ENCODE measurements around the gene UBA52. TPM values are rescaled to one million over a fixed set of nuclear protein-coding genes. Genes with fewer than 3 reads are reported as not detected.

The UBA52 gene
- total and polyA plus RNA-seq, 2 of the 8 experiments (the other 6 are each of a cell fraction or from before 2014, with no cell fraction given) = 1,340 to 5,409 TPM

DNA sequence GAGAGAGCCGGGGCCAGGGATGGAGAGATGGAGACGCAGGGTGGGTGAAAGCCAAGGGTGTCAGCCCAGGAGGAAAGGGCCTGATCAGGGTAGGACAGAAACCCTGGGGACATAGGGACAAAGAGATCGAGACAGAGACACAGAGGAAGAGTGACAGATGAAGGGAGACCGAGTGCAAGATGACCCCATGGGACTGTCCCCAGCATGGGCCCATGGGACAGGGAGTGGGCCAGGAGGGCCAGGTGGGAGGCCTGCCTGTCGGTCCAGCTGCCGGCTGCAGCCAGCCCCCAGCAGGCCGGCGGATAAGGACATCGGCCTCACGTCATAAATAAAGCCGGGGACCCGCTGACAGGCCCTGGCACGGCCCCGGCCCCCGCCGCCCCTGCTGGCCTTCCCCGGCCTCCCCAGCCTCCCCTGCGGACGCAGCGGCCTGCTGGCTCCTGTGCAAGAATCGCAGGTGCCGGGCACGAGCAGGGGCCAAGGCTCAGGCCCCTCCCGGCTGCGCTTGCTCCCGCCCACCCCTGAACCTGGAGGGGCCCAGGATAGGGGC, 23.2 kb downstream of the UBA52 start:
- Histone ChIP-seq H2BK12ac (ENCODE audit: low read depth, low read length) (peak overlapping the region; percentile 80; the same call in 1 of the 2 replicates), H3K23ac (ENCODE audit: insufficient read length) (no peak overlapping the region), H3K9me3 (ENCODE audit: insufficient read depth in 2 of 2, low read depth in 1 of 2, low read length in 1 of 2) (no peaks in the 10 kb centered on the region), H2BK5ac (ENCODE audit: low read depth, low read length) (peak overlapping the region; percentile 46; the same call in 1 of the 2 replicates), H3K18ac (ENCODE audit: extremely low read depth, low read length) (peak overlapping the region; percentile 95), H2AK5ac (ENCODE audit: low read depth, low read length) (0 out of 2 replicates have a peak overlapping the region, but pooled peaks have one; percentile 34), H3K56ac (replicated peaks; ENCODE audit: insufficient read length, low read depth, low read length) (no peak overlapping the region), H3K9ac (replicated peaks in 1 of 4; ENCODE audit: extremely low read depth in 1 of 4, low read depth in 3 of 4, low read length in 3 of 4) (no peak overlapping the region), H3K4me1 (replicated peaks in 1 of 4; ENCODE audit: control insufficient read depth in 3 of 4, insufficient read depth in 4 of 4, low read length in 3 of 4) (peaks cover 2 to 36% (median 27%) of the 10 kb centered on the region in 4 experiments), H3K4ac (replicated peaks; ENCODE audit: insufficient read length, low read depth, low read length) (no peak overlapping the region), H4K20me1 (replicated peaks in 1 of 2; ENCODE audit: control insufficient read depth in 1 of 2, insufficient read depth in 2 of 2, low read length in 2 of 2) (peaks cover 0 to 3% of the 10 kb centered on the region in 2 experiments), H3K23me2 (ENCODE audit: low read depth, low read length) (peaks cover 6% of the 10 kb centered on the region), H3K36me3 (ENCODE audit: control insufficient read depth in 2 of 4, insufficient read depth in 4 of 4, low read length in 3 of 4) (no peaks in the 10 kb centered on the region), H3K27ac (ENCODE audit: low read depth, low read length) (no peak overlapping the region), H3K4me3 (ENCODE audit: extremely low read depth in 1 of 4, insufficient read depth in 2 of 4, low read depth in 3 of 4, low read length in 4 of 4) (peak overlapping the region; percentile 11 to 66 (median 36); a peak in 5 of 8 replicates), H4K8ac (ENCODE audit: extremely low read depth, insufficient read depth, low read length) (no peak overlapping the region), H3K79me2 (ENCODE audit: control insufficient read depth in 1 of 2, insufficient read depth in 2 of 2, low read length in 2 of 2) (no peaks in the 10 kb centered on the region), H2BK20ac (ENCODE audit: low read length) (peak overlapping the region; percentile 51), H4K5ac (ENCODE audit: insufficient read length, low read depth, low read length) (no peak overlapping the region), H3K79me1 (ENCODE audit: low read depth, low read length) (no peaks in the 10 kb centered on the region), H3K4me2 (ENCODE audit: insufficient read depth in 1 of 2, low read depth in 2 of 2, low read length in 2 of 2) (peak overlapping the region; percentile 72 to 74), H3K14ac (ENCODE audit: insufficient read length) (no peak overlapping the region), H2BK15ac (ENCODE audit: low read length) (peak overlapping the region; percentile 53; the same call in 1 of the 2 replicates), H4K91ac (replicated peaks; ENCODE audit: insufficient read length, low read length) (peak overlapping the region; percentile 66), H3K27me3 (replicated peaks in 1 of 4; ENCODE audit: control insufficient read depth in 3 of 4, extremely low read depth in 1 of 4, insufficient read depth in 3 of 4, low read length in 3 of 4) (peaks cover 0 to 6% (median 3%) of the 10 kb centered on the region in 4 experiments; a peak in 5 of 7 replicates), H2AFZ (ENCODE audit: low read length) (no peak overlapping the region), H2BK120ac (replicated peaks; ENCODE audit: low read depth, low read length) (no peak overlapping the region)
- 24% methylated on average over 9 of the region's 26 CpGs; no CpG with 5 or more reads in 1 of the 2 experiments for whole genome bisulfite sequencing, 2 experiments (ENCODE audit: extremely low coverage in 1 of 2, insufficient coverage in 1 of 2, insufficient read length in 1 of 2, insufficient replicate concordance in 2 of 2, low coverage in 1 of 2, low lambda C conversion rate in 2 of 2, missing lambda C conversion rate in 1 of 2)
- DNase-seq (ENCODE audit: low read depth in 1 of 2, low spot score in 2 of 2) = peak in 1 of 2 experiments; percentile 58
- TF ChIP-seq, protein P1, sequence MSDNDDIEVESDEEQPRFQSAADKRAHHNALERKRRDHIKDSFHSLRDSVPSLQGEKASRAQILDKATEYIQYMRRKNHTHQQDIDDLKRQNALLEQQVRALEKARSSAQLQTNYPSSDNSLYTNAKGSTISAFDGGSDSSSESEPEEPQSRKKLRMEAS (IDR thresholded peaks at IDR 0.05) = no peak
- TF ChIP-seq RXRA (IDR thresholded peaks at IDR 0.05; ENCODE audit: insufficient read depth, low read depth, low read length) (no peak), BCL11A (IDR thresholded peaks at IDR 0.05; ENCODE audit: low read depth in 2 of 2, low read length in 2 of 2) (no peak), RBBP5 (IDR thresholded peaks at IDR 0.05; ENCODE audit: borderline replicate concordance, low read depth, low read length) (no peak), CTBP2 (IDR thresholded peaks at IDR 0.05; ENCODE audit: borderline replicate concordance, insufficient read depth, insufficient read length, low read length) (no peak), HDAC2 (IDR thresholded peaks at IDR 0.05; ENCODE audit: borderline replicate concordance in 1 of 2, low read depth in 2 of 2, low read length in 2 of 2) (no peak)
- FAIRE-seq = no peak
- POLR2A ChIA-PET (ENCODE audit: partially characterized antibody) = interaction anchor here (1.0 to 10.3 kb wide), 9 partner anchors 9 to 40 kb away, joined by 3 to 112 read pairs (median 4); partner anchors contain the start of genes KXD1, TMEM59L and UBA52
- CTCF ChIA-PET (ENCODE audit: partially characterized antibody) = interaction anchor here (0.7 to 12.5 kb wide), 9 partner anchors 9 to 174 kb away, joined by 3 to 139 read pairs (median 3); no protein-coding TSS in a partner anchor
